Ascending aorta (tissue), 2 donors: Measurements from ENCODE around the gene MTHFS. TPM values are rescaled to one million over a fixed set of nuclear protein-coding genes. Genes with fewer than 3 reads are reported as not detected.
A peak's percentile ranks its signal among the peaks of the same experiment; 100 is the strongest.

Experiments used
- DNase-seq, 2 donors: peaks; one replicate each; pipeline ENCODE4 v3.0.0-alpha.2; 2019; ENCODE audit warnings: low spot score in 2 of 2
- H3K27ac ChIP-seq, 2 donors: fragments of 200-600 bp; sonication (generic); one replicate each; pipeline ENCODE4 v1.5.1; 2016 to 2017; ENCODE audit warnings: mild to moderate bottlenecking in 1 of 2
- H3K27me3 ChIP-seq: fragments of 200-600 bp; sonication (generic); one replicate; pipeline ENCODE4 v1.5.1; 2017
- H3K36me3 ChIP-seq, 2 donors: fragments of 200-600 bp; sonication (generic); one replicate each; pipeline ENCODE4 v1.5.1; 2016
- H3K4me1 ChIP-seq, 2 donors: fragments of 200-600 bp; sonication (generic); one replicate each; pipeline ENCODE4 v1.5.1; 2016 to 2017; ENCODE audit warnings: mild to moderate bottlenecking in 1 of 2
- H3K4me3 ChIP-seq, 2 donors: fragments of 200-600 bp; sonication (generic); one replicate each; pipeline ENCODE4 v1.5.1; 2016 to 2017; ENCODE audit warnings: mild to moderate bottlenecking in 1 of 2
- H3K9me3 ChIP-seq, 2 donors: fragments of 200-600 bp; sonication (generic); one replicate each; pipeline ENCODE4 v1.5.1; 2016
- intact Hi-C: fragments of 100-400 bp; cut with DNase I; formaldehyde crosslinking; loops from one replicate; pipeline ENCODE4 v1.15.1; 2023
- total RNA-seq: library from RNA; depleted of rRNA; stranded (reverse); fragments of >200 nt; gene quantifications from one replicate; pipeline ENCODE4 v1.1.0, GENCODE V29; 2016
- TF ChIP-seq, protein P1 (sequence below), 3 experiments: fragments of 200-600 bp in 2 of 3; fragments of 450-650 bp in 1 of 3; sonication (generic) in 2 of 3; IDR thresholded peaks; one replicate each; pipeline ENCODE4 v1.5.1; 2016 to 2019; ENCODE audit warnings: antibody characterized with exemption in 3 of 3, mild to moderate bottlenecking in 1 of 3, moderate library complexity in 1 of 3

MTHFS gene
- total RNA-seq, 1 donor from 2014 or later: 0.75 TPM

DNA sequence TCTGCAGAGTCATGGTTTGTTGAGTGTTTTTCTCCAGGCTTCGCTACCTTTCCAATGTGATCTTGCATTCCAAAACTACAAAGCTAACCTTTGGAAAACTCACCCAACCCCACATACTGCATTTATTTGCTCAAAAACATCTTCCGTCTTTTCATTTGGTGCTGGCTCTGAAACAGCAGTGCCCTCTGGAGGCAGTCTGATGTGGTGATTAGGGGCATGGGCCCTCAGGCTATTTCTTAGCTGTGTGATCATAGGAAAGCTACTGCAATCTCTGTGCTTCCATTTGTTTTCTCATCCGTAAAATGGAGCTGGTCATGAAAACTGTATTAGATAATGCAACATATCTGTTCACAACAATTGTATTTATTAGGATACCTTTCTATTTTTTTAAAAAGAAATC lies 47.0 kb downstream of the MTHFS start:
- Histone ChIP-seq H3K4me1 (no peaks in the 10 kb centered on the region), H3K9me3 (no peaks in the 10 kb centered on the region), H3K4me3 (no peak overlapping the region), H3K27me3 (no peaks in the 10 kb centered on the region), H3K27ac (no peak overlapping the region), H3K36me3 (no peaks in the 10 kb centered on the region)
- DNase-seq: no peak
- TF ChIP-seq, protein P1, sequence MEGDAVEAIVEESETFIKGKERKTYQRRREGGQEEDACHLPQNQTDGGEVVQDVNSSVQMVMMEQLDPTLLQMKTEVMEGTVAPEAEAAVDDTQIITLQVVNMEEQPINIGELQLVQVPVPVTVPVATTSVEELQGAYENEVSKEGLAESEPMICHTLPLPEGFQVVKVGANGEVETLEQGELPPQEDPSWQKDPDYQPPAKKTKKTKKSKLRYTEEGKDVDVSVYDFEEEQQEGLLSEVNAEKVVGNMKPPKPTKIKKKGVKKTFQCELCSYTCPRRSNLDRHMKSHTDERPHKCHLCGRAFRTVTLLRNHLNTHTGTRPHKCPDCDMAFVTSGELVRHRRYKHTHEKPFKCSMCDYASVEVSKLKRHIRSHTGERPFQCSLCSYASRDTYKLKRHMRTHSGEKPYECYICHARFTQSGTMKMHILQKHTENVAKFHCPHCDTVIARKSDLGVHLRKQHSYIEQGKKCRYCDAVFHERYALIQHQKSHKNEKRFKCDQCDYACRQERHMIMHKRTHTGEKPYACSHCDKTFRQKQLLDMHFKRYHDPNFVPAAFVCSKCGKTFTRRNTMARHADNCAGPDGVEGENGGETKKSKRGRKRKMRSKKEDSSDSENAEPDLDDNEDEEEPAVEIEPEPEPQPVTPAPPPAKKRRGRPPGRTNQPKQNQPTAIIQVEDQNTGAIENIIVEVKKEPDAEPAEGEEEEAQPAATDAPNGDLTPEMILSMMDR (IDR thresholded peaks at IDR 0.05): peak in 1 of 3 experiments; percentile 28
- intact Hi-C loops: loop anchor here (5.0 kb wide), 1 partner anchor 507 kb away; no protein-coding TSS in a partner anchor

DNA sequence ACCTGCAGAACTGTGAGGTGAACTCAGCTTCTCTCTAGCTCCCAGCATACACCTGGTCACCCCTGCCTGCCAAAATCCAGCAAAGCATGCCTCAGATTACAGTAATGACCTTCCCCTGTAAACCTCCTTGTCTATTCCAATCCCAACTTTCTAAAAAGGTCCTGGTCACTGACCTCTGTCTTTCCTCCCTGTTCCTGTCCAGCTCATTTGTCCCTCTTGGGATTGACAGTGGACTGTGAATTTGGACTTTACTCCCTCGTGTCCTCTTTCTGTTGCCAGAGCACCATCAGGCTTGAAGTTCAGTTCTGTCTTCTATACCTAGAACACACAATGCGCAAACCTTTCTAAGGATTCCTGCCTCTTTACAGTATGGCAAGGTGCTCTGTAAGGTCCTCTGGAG lies 50.3 kb downstream of the MTHFS start:
- no peak for DNase-seq
- H3K27ac ChIP-seq: no peak overlapping the region
- no peaks in the 10 kb centered on the region for H3K27me3 ChIP-seq
- H3K4me1 ChIP-seq: no peaks in the 10 kb centered on the region
- peaks cover 0 to 10% of the 10 kb centered on the region in 2 donors for H3K36me3 ChIP-seq
- TF ChIP-seq, protein P1 (IDR thresholded peaks at IDR 0.05): no peak
- H3K9me3 ChIP-seq: no peaks in the 10 kb centered on the region
- intact Hi-C loops: no loop called here
- no peak overlapping the region for H3K4me3 ChIP-seq

DNA sequence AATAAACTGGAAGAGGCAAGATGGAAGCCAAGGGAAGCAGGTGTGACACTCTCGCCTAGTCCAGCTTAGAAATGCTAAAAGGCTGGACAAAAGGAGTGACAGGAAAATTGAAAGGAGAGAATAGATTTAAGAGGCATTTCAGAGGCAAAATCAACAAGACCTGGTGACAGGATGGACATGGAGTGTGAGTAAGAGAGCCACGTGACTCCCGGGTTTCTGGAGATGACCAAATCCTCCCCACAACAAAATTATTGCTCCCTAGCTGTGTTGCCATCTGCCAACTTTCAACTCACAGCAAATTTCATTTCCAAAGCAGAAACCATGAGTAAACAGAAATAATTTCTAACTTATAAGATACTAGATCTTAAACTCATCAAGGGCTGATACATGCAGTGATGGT lies 52.6 kb downstream of the MTHFS start:
- H3K27me3 ChIP-seq: no peaks in the 10 kb centered on the region
- TF ChIP-seq, protein P1 (IDR thresholded peaks at IDR 0.05): no peak
- H3K27ac ChIP-seq: no peak overlapping the region
- H3K36me3 ChIP-seq: peaks cover 0 to 14% of the 10 kb centered on the region in 2 donors
- H3K9me3 ChIP-seq: no peaks in the 10 kb centered on the region
- H3K4me1 ChIP-seq: no peaks in the 10 kb centered on the region
- intact Hi-C loops: no loop called here
- H3K4me3 ChIP-seq: no peak overlapping the region
- no peak for DNase-seq

DNA sequence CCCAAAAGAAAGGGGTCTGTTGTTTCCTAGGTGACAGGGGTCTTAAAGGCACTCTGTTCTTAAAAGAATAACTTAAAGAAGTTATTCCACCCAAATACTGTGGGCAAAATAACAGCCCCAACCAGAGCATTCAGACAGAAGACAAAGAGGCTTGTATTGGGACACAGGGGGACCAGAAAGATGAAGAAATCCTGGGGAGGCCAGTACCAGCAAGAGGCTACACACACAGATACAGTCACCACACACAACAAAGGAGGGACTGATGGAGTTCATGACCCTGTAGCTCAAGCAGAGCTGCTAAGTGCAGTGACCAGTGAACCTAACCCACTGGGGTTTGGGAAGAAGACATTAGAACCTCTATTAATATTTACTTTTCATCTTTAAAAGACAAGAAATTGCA lies 59.0 kb downstream of the MTHFS start:
- no peak overlapping the region for H3K4me3 ChIP-seq
- H3K4me1 ChIP-seq: no peaks in the 10 kb centered on the region
- no peak overlapping the region for H3K27ac ChIP-seq
- peaks cover 0 to 14% of the 10 kb centered on the region in 2 donors for H3K36me3 ChIP-seq
- H3K9me3 ChIP-seq: no peaks in the 10 kb centered on the region
- H3K27me3 ChIP-seq: no peaks in the 10 kb centered on the region
- intact Hi-C loops: no loop called here
- DNase-seq: no peak
- TF ChIP-seq, protein P1 (IDR thresholded peaks at IDR 0.05): no peak

DNA sequence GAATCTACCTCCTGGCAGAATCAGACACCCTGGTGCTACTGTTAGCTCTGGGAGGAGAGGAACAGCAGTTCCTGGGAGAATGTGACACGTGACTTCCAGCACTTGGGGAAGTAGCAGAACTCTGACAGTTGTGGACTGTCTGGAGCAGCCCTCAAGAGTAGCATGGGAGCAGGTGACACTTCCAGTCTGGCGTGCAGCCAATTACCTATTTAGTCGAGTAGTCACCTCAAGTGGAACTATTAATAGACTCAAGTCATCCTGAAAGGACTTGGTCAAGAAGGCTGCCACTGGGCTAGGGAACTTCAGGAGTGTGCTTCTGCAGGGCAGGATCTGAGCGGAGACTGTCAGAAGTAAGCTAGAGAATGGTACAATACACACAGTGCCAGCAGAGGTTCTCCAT lies 62.3 kb downstream of the MTHFS start:
- TF ChIP-seq, protein P1 (IDR thresholded peaks at IDR 0.05): no peak
- intact Hi-C loops: no loop called here
- Histone ChIP-seq H3K27ac (no peak overlapping the region), H3K4me1 (no peaks in the 10 kb centered on the region), H3K36me3 (peaks cover 0 to 11% of the 10 kb centered on the region in 2 donors), H3K4me3 (no peak overlapping the region), H3K27me3 (no peaks in the 10 kb centered on the region), H3K9me3 (no peaks in the 10 kb centered on the region)
- DNase-seq: no peak
